Liver (tissue), 3 donors: ENCODE data around the gene SNCAIP.

Experiments used
- EGR1 ChIP-seq, 2 donors: IDR thresholded peaks; 2 replicates each; pipeline ENCODE4 v1.6.1; 2016 to 2018; ENCODE audit warnings: antibody characterized with exemption in 2 of 2, low read depth in 2 of 2
- FOXA1 ChIP-seq: IDR thresholded peaks from 2 replicates; pipeline ENCODE4 v1.6.1; 2016; ENCODE audit warnings: antibody characterized with exemption
- GABPA ChIP-seq, 2 donors: IDR thresholded peaks in 1 of 2; conservative IDR thresholded peaks in 1 of 2; 2 replicates each; pipeline ENCODE4 v1.6.1; 2016; ENCODE audit warnings: antibody characterized with exemption in 2 of 2, mild to moderate bottlenecking in 1 of 2, moderate library complexity in 1 of 2
- HNF4A ChIP-seq, 2 donors: conservative IDR thresholded peaks; 2 replicates each; pipeline ENCODE4 v1.6.1; 2016; ENCODE audit warnings: antibody characterized with exemption in 2 of 2, mild to moderate bottlenecking in 2 of 2
- JUND ChIP-seq, 2 donors: IDR thresholded peaks; 2 replicates each; pipeline ENCODE4 v1.6.1; 2016; ENCODE audit warnings: antibody characterized with exemption in 2 of 2
- RAD21 ChIP-seq, 2 donors: IDR thresholded peaks; 2 replicates each; pipeline ENCODE4 v1.6.1; 2016; ENCODE audit warnings: antibody characterized with exemption in 2 of 2, mild to moderate bottlenecking in 2 of 2
- SP1 ChIP-seq: IDR thresholded peaks from 2 replicates; pipeline ENCODE4 v1.6.1; 2018; ENCODE audit warnings: antibody characterized with exemption, mild to moderate bottlenecking
- YY1 ChIP-seq: IDR thresholded peaks from 2 replicates; pipeline ENCODE4 v1.6.1; 2016; ENCODE audit warnings: antibody characterized with exemption, mild to moderate bottlenecking
- TF ChIP-seq, protein P1 (sequence below): fragments of 150-350 bp; IDR thresholded peaks from 2 replicates; pipeline ENCODE4 v1.5.1; 2017; ENCODE audit warnings: improper control_type of control experiment, low read depth, low read length; ENCODE audit not compliant: missing input control
- TF ChIP-seq, protein P2 (sequence below): IDR thresholded peaks from 2 replicates; pipeline ENCODE4 v1.6.1; 2016; ENCODE audit warnings: antibody characterized with exemption, mild to moderate bottlenecking
- donor health status: healthy.
- donor health status: healthy.

DNA sequence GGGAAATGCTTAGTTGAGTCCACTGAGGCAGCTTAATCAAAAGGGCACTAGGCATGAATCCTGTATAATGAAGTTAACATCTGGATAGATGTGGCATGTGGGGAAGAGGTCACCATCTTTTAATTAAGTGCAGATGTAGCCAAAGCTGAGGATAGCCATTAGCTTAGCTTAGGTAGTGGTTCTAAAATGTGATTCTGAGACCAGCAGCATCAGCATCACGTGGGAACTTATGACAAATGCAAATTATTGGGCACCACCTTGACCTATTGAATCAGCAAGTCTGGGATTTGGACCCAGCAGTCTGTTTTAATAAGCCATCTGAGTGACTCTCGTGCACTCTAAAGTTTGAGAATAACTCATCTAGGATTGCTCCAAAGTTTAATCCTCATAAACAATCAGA is 63.8 kb downstream of the SNCAIP start:
- TF ChIP-seq FOXA1 (no peak), YY1 (no peak), SP1 (no peak), EGR1 (IDR thresholded peaks at IDR 0.05; ENCODE audit: low read depth in 2 of 2) (no peak), GABPA (IDR thresholded peaks at IDR 0.05 in 1 of 2, conservative IDR thresholded peaks at IDR 0.05 in 1 of 2) (no peak), HNF4A (conservative IDR thresholded peaks at IDR 0.05) (no peak), JUND (IDR thresholded peaks at IDR 0.05) (no peak), RAD21 (IDR thresholded peaks at IDR 0.05) (no peak)
- TF ChIP-seq, protein P1, sequence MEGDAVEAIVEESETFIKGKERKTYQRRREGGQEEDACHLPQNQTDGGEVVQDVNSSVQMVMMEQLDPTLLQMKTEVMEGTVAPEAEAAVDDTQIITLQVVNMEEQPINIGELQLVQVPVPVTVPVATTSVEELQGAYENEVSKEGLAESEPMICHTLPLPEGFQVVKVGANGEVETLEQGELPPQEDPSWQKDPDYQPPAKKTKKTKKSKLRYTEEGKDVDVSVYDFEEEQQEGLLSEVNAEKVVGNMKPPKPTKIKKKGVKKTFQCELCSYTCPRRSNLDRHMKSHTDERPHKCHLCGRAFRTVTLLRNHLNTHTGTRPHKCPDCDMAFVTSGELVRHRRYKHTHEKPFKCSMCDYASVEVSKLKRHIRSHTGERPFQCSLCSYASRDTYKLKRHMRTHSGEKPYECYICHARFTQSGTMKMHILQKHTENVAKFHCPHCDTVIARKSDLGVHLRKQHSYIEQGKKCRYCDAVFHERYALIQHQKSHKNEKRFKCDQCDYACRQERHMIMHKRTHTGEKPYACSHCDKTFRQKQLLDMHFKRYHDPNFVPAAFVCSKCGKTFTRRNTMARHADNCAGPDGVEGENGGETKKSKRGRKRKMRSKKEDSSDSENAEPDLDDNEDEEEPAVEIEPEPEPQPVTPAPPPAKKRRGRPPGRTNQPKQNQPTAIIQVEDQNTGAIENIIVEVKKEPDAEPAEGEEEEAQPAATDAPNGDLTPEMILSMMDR, result no peak
- TF ChIP-seq, protein P2, sequence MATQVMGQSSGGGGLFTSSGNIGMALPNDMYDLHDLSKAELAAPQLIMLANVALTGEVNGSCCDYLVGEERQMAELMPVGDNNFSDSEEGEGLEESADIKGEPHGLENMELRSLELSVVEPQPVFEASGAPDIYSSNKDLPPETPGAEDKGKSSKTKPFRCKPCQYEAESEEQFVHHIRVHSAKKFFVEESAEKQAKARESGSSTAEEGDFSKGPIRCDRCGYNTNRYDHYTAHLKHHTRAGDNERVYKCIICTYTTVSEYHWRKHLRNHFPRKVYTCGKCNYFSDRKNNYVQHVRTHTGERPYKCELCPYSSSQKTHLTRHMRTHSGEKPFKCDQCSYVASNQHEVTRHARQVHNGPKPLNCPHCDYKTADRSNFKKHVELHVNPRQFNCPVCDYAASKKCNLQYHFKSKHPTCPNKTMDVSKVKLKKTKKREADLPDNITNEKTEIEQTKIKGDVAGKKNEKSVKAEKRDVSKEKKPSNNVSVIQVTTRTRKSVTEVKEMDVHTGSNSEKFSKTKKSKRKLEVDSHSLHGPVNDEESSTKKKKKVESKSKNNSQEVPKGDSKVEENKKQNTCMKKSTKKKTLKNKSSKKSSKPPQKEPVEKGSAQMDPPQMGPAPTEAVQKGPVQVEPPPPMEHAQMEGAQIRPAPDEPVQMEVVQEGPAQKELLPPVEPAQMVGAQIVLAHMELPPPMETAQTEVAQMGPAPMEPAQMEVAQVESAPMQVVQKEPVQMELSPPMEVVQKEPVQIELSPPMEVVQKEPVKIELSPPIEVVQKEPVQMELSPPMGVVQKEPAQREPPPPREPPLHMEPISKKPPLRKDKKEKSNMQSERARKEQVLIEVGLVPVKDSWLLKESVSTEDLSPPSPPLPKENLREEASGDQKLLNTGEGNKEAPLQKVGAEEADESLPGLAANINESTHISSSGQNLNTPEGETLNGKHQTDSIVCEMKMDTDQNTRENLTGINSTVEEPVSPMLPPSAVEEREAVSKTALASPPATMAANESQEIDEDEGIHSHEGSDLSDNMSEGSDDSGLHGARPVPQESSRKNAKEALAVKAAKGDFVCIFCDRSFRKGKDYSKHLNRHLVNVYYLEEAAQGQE, result no peak
